HEK293 (cell line): ENCODE results near the gene TXNDC11.

Experiments used
- ATF2 ChIP-seq: fragments of 450-650 bp; formaldehyde crosslinking; IDR thresholded peaks from 2 replicates; pipeline ENCODE4 v1.5.1; 2016; ENCODE audit warnings: missing biosample characterization, missing genetic modification characterization, low read depth
- CTCF ChIP-seq: fragments of 450-650 bp; formaldehyde crosslinking; IDR thresholded peaks from 2 replicates; pipeline ENCODE4 v1.5.1; 2016; ENCODE audit warnings: missing biosample characterization, missing genetic modification characterization
- PBX3 ChIP-seq: sonication (generic); formaldehyde crosslinking; IDR thresholded peaks from 2 replicates; pipeline ENCODE4 v1.8.1; 2022; ENCODE audit warnings: mild to moderate bottlenecking, moderate library complexity, missing genetic modification reagents
- ZFP3 ChIP-seq: fragments of 450-650 bp; formaldehyde crosslinking; IDR thresholded peaks from 2 replicates; pipeline ENCODE4 v1.5.1; 2016; ENCODE audit warnings: low read depth, missing biosample characterization, missing genetic modification characterization
- ZNF121 ChIP-seq: fragments of 450-650 bp; formaldehyde crosslinking; IDR thresholded peaks from 2 replicates; pipeline ENCODE4 v1.5.1; 2016; ENCODE audit warnings: missing biosample characterization, missing genetic modification characterization
- ZNF138 ChIP-seq: fragments of 450-650 bp; formaldehyde crosslinking; IDR thresholded peaks from 2 replicates; pipeline ENCODE4 v1.5.1; 2016; ENCODE audit warnings: missing biosample characterization, missing genetic modification characterization, borderline replicate concordance
- ZNF274 ChIP-seq, 2 experiments: fragments of 200-500 bp in 1 of 2; fragments of 450-650 bp in 1 of 2; sonication (Bioruptor generic) in 1 of 2; formaldehyde crosslinking in 1 of 2; IDR thresholded peaks; 2 replicates each; pipeline versions ENCODE4 v1.5.1 to v1.6.1; 2014 to 2016; ENCODE audit warnings: borderline replicate concordance in 1 of 2, inconsistent platforms in 1 of 2, low read length in 1 of 2, missing biosample characterization in 1 of 2, missing genetic modification characterization in 1 of 2
- ZNF292 ChIP-seq: fragments of 450-650 bp; formaldehyde crosslinking; IDR thresholded peaks from 2 replicates; pipeline ENCODE4 v1.5.1; 2016; ENCODE audit warnings: low read depth, missing biosample characterization, missing genetic modification characterization, borderline replicate concordance
- ZNF549 ChIP-seq: fragments of 450-650 bp; IDR thresholded peaks from 2 replicates; pipeline ENCODE4 v1.5.1; 2018; ENCODE audit warnings: missing biosample characterization, missing genetic modification characterization, mild to moderate bottlenecking, inconsistent platforms, moderate library complexity

- TF ChIP-seq CTCF (tag by site-specific recombination) (no peak), ZNF274 (IDR thresholded peaks at IDR 0.05; ENCODE audit: low read length) (no peak), ZNF274 (tag by site-specific recombination; IDR thresholded peaks at IDR 0.05; ENCODE audit: borderline replicate concordance) (no peak), ZNF138 (no peak), ZNF121 (tag by site-specific recombination) (no peak), ATF2 (tag by site-specific recombination) (no peak), ZNF292 (tag by site-specific recombination) (no peak), PBX3 (CRISPR knock-in tag) (no peak), ZFP3 (no peak), ZNF549 (tag by site-specific recombination) (no peak)
These were observed 65.9 kb downstream of the TXNDC11 start for GRCh38 chr16:11676799-11677198.
